ENCODE measurements around the gene ZYG11B. TPM values are rescaled to one million over a fixed set of nuclear protein-coding genes. Genes with fewer than 3 reads are reported as not detected.
A peak's percentile ranks its signal among the peaks of the same experiment; 100 is the strongest.
"Not testable (repeated sequence)": the region's sequence is repeated elsewhere in the genome, so short reads cannot be mapped to it uniquely, and the experiment has no call there.

Gene ZYG11B
- total RNA-seq, 1 experiment from 2014 or later, result 14.2 TPM

DNA sequence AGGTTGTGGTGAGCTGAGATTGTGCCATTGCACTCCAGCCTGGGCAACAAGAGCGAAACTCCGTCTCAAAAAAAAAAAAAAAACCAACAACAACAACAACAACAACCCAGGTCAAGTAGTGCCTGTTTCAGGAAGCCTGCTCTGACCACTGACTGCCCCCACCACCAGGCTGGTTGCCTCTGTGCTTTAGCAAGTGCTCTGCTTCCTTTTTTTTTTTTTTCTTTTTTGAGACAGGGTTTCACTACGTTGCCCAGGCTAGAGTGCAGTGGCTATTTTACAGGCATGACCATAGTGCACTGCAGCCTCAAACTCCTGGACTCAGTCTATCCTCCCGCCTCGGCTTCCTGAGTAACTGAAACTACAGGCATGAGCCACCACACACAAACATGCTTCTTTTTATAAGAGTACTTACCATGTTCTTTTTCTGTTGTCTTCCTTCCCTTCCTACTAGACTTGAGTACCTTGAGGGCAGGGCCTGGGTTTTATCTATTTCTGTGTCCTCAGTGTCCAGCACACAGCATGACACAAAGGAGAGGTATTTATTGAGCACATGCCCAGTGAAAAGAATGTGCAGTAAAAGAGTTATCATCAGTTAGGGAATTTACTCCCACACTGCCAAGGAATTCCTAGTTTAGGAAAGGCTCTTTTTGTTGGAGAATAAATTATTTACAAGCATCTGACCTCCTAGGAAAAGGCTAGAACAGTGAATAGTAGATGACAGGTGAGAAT is 18.2 kb upstream of the ZYG11B start:
- peak; percentile 39 for DNase-seq (ENCODE audit: low read depth)

GRCh38 chr1:52709016-52709415 is 17.2 kb upstream of the ZYG11B start:
- no peak for DNase-seq (ENCODE audit: low read depth)

DNA sequence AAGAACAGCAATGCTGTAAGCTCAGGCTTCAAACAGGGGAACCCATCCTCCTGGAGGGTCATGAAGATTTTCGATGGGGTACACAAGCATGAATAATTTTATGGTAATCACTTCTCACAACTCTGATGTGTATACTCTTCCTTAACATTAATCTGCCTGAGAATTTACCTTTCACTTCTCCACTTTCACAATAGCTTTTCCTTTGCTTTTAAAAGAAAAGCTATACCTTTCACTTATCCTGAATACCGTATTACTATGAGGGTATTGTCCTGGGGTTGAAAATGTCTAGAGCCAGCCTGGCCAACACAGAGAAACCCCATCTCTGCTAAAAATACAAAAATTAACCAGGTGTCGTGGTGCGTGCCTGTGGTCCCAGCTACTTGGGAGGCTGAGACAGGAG is 12.7 kb upstream of the ZYG11B start:
- no peak for DNase-seq (ENCODE audit: low read depth)

DNA sequence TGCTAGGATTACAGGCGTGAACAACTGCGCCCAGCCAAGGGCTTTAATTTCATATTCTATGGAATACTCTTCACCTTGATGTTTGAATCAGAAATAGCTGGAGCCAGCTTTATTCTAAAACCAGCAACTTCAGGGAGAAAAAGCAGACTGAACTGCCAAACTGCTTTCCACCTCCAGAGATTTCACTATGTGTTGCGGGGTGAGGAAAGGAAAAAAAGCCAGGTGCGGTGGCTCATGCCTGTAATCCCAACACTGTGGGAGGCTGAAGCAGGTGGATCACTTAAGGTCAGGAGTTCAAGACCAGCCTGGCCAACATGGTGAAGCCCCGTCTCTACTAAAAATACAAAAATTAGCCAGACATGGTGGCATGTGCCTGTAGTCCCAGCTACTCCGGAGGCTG is 11.0 kb upstream of the ZYG11B start:
- DNase-seq (ENCODE audit: low read depth), result not testable (repeated sequence)

DNA sequence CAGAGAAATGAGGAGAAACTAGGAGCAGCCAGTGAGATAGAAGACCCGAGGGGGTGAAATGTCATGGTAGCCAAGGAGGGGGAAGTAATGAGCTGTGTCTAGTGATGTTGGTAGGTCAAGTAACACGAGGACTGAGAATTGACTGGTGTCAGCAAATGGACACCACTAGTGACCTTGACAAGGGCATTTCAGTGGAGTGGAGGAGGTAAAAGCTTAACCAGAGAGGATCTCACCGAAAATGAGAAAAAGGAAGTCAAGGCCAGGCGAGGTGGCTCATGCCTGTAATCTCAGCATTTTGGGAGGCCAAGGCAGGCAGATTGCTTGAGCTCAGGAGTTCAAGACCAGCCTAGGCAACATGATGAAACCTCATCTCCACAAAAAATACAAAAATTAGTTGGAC is 3.0 kb upstream of the ZYG11B start:
- DNase-seq (ENCODE audit: low read depth), result no peak

GRCh38 chr1:52725903-52726264 is 369 bp upstream of the ZYG11B start:
- no peak for DNase-seq (ENCODE audit: low read depth)

DNA sequence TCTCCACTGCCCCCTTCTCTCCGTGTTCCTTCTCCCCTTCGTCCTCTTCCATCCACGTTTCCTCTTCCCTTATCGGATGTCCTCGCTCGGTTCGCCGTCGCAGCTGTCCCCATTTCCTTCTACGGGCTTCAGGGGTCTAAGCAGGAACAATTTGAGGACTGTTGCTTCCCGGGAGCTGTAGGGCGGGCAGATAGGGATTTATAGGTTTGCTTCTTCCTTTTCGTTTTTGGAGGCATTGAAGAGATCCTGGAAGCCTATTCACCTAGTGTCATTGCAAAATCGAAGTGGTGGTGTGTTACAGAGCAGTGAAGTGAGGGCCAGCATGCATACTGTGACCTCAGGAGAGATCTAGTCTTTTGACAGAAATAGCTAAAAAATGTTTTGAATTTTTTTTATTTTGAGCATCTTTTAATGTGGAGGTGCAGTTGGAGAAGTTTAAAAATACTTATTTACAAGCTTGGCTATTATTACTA is 897 bp downstream of the ZYG11B start:
- no peak for DNase-seq (ENCODE audit: low read depth)

GRCh38 chr1:52727956-52728656 is 1.9 kb downstream of the ZYG11B start:
- no peak for DNase-seq (ENCODE audit: low read depth)

- no peak for DNase-seq (ENCODE audit: low read depth)
Measured at GRCh38 chr1:52733368-52733767, 7.1 kb downstream of the ZYG11B start.

DNA sequence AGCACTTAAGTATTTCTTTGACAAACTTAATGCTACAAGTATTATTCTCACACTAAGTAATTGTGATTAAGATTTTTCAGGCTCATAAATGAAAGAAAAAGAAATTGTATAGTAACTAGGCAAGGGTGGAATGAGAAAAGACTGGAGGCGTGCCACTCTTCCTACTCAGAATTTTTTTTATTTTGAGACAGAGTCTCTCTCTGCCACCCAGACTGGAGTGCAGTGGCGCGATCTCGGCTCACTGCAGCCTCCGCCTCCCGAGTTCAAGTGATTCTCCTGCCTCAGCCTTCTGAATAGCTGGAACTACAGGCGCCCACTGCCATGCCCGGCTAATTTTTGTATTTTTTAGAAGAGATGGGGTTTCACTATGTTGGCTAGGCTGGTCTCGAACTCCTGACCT is 9.1 kb downstream of the ZYG11B start:
- not testable (repeated sequence) for DNase-seq (ENCODE audit: low read depth)

- no peak for DNase-seq (ENCODE audit: low read depth)
Measured at GRCh38 chr1:52738148-52738547, 11.9 kb downstream of the ZYG11B start.

DNA sequence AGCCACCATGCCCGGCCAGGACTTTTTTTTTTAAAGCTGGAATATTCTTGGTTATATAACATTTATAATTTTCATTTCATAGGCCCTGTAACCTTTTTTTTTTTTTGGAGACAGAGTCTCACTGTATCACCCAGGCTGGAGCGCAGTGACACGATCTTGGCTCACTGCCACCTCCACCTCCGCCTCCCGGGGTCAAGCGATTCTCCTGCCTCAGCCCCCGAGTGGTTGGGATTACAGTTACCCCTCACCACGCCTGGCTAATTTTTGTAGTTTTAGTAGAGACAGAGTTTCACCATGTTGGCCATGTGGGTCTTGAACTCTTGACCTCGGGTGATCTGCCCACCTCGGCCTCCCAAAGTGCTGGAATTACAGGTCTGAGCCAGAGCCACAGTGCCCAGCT is 12.6 kb downstream of the ZYG11B start:
- DNase-seq (ENCODE audit: low read depth), result no peak

GRCh38 chr1:52739699-52740467 is 13.6 kb downstream of the ZYG11B start:
- no peak for DNase-seq (ENCODE audit: low read depth)

DNA sequence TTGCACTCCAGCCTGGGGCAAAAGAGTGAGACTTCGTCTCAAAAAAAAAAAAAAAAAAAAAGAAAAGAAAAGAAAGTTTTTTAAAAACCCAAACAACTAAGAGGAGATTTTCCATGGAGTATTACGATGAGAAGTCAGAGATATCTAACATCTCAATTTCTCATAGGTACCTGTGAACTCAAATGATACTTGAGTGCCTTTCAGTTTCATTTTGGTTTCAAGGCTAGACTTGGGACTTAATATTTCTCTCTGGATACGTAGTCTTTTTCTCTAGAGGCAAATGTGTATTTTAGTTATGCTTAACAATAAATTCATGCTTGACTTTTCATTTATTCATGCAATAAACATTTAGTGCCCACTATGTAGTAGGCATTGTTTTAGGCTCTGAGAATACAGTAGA is 15.0 kb downstream of the ZYG11B start:
- DNase-seq (ENCODE audit: low read depth), result no peak

DNA sequence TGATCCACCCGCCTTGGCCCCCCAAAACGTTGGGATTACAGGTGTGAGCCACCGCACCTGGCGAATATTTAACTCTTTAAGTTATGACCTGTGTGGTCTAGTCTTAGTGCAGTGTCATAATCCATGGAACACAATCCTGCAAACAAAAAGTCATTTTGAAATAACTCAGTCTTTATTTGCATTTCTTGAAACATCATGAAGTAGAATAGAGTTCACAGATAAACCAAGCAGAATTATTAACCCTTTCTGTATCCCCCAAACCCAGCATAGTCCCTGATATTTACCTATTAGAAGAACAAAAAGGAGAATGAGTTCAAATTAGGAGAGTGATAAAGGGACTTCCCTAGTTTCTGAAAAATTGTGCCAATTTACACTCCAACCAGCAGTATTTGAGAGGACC is 19.9 kb downstream of the ZYG11B start:
- no peak for DNase-seq (ENCODE audit: low read depth)

GRCh38 chr1:52747450-52747849 is 21.2 kb downstream of the ZYG11B start:
- DNase-seq (ENCODE audit: low read depth), result no peak

DNA sequence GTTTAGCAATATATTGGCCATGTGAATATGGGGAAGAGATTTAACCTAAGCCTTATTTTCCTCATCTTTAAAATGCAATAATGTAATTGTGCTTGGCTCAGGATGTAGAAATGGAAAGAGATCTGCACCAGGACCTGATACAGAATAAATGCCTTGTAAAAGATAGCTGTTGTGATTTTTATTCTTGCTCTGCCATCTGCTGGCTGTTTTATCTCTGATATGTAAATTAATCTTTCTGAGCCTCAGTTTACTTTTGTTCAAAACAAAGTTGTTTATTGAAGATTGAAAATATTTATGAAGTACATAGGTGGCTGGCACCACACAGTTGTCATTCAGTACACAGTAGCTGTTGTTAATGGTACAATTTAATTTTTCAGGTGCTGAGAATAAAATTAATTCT is 21.9 kb downstream of the ZYG11B start:
- DNase-seq (ENCODE audit: low read depth), result no peak

DNA sequence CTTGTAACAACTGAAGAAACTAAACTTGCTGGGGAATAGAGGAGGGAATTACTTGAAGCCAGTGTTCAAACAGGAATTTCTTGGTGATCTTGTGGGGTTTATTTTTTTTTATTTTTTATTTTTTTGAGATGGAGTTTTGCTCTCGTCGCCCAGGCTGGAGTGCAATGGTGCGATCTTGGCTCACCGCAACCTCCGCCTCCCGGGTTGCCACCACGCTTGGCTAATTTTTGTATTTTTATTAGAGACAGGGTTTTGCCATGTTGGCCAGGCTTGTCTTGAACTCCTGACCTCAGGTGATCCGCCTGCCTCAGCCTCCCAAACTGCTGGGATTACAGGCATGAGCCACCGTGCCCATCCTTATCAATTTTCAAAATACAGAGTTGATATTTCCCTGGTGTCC is 23.2 kb downstream of the ZYG11B start:
- DNase-seq (ENCODE audit: low read depth), result not testable (repeated sequence)

- DNase-seq (ENCODE audit: low read depth), result not testable (repeated sequence)
Measured at GRCh38 chr1:52750139-52750538, 23.9 kb downstream of the ZYG11B start.

DNA sequence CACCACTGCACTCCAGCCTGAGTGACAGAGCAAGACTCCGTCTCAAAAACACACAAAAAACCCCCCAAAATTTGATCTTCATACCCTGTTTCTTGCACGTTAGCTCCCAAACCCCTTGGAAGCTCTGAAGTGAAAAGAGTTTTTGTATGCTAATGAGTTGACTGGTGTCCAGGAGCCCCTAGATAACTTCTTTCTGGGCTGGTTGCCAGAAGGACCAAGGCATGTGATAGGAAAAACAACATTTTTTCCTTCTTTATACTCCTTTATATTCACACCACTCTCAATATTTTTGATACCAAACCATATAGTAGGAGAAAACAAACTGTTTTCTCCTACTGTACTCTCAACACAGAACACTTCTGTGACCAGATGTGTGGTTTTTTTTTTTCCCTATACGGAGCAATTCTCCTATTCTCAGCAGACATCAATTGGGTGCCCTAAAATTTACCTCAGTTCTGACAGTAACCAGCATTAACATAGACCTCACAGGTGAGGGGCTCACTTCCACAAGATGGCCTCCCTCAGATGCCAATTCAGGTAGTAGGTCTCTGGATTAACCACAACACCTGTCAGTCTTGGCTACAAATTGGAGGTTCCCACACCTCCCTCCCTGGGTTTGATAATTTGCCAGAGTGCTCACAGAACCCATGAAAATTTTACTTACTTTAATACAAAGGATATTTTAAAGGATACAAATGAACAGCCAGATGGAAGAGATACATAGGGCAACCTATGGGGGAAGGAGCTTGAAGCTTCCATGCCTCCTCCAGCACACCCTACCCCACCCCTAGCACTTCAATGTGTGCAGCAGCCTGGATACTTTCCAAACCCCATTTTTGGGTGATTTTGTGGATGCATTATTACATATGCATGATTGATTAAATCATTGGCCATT is 25.6 kb downstream of the ZYG11B start:
- peak; percentile 13 for DNase-seq (ENCODE audit: low read depth)

- no peak for DNase-seq (ENCODE audit: low read depth)
Measured at GRCh38 chr1:52752484-52752826, 26.2 kb downstream of the ZYG11B start.

- no peak for DNase-seq (ENCODE audit: low read depth)
Measured at GRCh38 chr1:52753169-52753568, 26.9 kb downstream of the ZYG11B start.
